GM21825 (cell line): ENCODE data around the gene PDZD2.
"Not testable (repeated sequence)": the region's sequence is repeated elsewhere in the genome, so short reads cannot be mapped to it uniquely, and the experiment has no call there.

Experiments
- ATAC-seq: cut with Tn5 transposase; IDR thresholded peaks from one replicate; pipeline ENCODE4 v1.9.1; 2021; ENCODE audit warnings: mild to moderate bottlenecking, moderate library complexity; ENCODE audit not compliant: unreplicated experiment

PDZD2 gene

DNA sequence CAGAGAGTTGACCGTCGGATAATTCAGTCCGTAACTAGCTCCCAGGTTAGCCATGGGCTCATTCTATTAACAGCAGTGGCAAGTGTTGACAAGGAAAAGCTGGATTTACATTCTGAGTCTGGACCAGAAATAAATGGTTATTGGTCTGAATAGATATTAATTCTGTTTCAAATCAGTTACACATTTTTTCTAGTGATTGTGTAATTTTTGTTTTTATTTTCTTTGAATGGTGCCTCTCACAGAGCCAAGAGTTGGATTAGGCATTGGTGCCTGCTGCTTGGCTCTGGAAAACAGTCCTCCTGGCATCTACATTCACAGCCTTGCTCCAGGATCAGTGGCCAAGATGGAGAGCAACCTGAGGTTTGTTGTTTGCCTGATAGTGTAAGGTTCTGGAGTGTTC lies 420.1 kb downstream of the PDZD2 start:
- no peak for ATAC-seq

DNA sequence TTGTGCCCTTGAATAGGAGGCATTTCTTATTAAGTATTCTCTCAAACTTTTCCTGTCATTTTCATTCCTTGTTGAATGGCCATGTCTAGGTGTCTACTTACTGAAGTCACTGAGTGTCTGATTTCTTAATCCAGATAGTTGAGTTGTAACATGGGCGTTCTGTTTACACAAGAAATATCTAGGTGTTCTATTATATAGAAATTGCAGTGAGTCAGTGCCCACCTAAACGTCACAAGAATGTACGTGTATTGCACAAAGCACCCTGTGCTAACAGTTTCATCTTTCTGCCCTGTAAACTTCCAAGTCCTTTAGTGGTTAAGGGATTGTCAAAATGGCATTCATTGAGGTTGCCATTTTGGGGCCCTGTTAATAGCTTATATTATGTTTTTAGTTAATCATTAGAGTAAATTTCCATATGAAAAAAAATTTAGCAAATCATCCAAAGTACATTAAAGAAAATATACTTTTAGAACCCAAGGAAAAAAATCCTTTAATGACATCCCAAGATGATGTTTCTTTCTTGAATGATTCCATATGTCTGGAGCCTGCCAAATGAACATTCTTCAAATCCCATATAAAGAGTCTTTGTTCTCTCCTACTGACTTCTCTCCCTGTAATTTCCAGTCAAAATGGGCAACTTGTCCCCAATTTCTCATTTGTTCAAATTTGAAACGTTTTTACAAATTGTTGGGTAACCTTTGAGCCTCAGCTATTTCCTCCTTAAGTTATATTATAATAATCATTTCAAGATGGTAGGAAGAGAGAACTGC lies 421.0 kb downstream of the PDZD2 start:
- no peak for ATAC-seq

DNA sequence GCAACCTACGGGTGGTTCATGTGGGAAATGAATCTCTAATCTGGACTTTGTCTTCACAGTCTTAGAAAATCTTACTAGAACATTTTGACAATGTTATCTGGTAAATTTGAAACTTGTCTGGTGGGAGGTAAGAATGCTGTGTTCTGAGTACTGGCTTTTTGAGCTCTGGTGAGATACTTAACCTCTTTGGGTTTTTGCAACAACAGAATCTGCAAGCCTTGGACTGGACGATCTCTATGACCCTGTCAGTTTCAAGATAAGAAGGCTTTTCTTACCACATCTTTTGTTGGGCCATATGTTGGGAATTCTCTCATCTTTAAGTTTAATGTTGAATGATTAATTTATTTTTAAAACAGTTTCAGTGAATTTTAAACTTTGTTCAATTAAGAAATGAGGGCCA lies 422.3 kb downstream of the PDZD2 start:
- no peak for ATAC-seq

DNA sequence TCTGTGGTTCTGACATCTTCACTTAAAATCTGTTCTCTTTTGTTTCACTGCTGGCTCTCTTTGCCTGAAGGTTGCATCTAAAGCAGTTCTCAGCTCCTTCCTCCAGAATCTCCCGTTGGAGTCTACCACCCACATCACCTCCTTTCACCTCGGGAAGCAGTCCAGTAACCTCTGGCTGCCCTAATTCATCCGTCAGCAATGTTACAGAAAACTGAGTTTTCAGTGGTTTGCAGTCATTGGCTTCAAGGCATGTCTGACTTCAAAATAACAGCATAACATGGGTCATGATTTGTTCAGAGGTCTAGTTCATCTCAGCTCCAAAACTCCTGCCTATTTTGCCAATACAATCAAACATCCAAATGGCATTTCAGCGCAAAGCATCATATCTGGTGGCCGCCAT lies 427.5 kb downstream of the PDZD2 start:
- ATAC-seq, result no peak

DNA sequence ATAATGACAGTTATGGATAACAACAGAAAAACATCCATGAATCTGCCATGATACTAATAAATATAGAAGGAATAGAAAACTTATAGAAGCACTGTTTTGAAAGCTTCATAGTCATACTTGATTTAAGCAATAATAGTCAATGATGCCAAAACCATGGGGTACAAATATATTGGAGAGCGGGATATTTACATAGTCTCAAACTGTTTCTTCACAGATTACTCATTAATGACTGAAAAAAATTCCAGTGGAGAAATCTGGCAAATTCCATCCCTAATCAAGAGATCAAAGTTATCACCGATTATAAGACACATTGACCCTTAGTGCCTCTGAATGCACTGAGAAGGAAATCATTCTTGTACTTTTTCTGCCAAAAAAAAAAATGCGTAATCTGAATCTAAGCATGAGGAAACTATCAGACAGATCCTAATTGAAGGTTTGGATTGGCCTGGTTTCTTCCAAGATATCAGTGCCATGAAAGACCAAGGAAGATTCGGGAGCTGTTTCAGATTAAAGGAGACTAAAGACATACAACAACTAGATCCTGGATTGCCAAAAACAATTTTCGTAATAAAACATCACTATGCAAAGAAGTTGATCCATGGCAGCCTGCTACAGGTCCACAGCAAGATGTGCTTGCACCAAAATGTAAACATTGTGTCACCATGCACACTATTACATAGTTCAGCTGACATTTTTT lies 429.0 kb downstream of the PDZD2 start:
- ATAC-seq, result no peak

- ATAC-seq, result no peak
Observed at GRCh38 chr5:32068561-32068960, 429.6 kb downstream of the PDZD2 start.

GRCh38 chr5:32069396-32069795 lies 430.5 kb downstream of the PDZD2 start:
- ATAC-seq, result no peak

- no peak for ATAC-seq
Observed at GRCh38 chr5:32071351-32071944, 432.5 kb downstream of the PDZD2 start.

- no peak for ATAC-seq
Observed at GRCh38 chr5:32072054-32072453, 433.1 kb downstream of the PDZD2 start.

GRCh38 chr5:32074401-32074800 lies 435.5 kb downstream of the PDZD2 start:
- ATAC-seq, result no peak

DNA sequence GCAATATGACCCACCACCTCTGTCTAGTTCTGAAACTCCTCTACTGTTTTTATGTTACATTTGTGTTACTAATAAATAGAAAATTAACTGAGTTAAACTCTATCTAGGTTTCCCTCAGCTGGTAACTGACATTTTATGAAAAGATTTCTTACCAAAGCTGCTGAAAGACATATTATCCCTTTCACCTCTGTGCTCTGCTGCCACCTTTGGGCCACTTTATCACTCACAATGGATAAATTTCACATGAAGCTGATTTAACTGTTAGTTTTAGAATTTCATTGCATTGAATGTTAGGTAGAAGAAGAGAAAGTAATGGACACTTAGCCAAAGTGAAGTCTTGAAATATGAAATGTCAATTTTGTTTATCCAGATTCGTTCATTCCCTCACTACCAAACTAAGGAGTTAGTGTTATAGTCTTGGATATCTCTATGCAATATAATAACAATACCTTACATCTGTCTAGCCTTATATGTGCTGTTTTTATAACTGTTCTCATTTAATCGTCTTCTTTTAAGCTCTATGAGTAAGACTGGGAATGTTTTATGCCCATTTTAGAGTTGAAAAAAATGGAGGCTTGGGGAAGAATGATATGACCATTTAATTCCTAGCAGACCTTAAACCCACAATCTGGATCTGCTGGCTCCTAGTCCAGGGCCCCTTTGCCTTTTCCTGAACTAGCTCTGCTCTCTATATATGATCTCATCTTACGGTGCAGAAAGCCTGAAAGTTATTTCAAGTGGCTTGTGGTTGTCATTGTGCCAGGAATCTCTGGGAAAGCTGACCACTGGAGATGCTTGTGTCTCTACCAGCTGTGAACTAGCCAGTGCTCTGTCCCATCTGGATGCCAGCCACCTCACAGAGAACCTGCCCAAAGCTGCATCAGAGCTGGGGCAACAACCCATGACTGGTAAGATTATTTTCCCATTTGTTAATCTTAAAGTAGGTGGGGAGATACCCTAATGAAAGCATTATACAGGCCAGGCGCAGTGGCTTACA lies 438.1 kb downstream of the PDZD2 start:
- ATAC-seq, result no peak

DNA sequence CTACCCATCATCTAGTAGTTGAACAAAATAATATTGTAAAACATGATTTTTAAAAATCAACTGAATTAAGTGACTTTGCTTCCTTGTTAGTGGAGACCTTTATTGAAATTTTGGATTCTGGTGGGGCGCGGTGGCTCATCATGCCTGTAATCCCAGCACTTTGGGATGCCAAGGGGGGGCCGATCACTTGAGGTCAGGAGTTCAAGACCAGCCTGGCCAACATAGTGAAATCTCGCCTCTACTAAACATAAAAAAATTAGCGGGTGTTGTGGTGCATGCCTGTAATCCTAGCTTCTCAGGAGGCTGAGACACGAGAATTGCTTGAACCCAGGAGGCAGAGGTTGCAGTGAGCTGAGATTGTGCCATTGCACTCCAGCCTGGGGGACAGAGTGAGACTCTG lies 439.9 kb downstream of the PDZD2 start:
- ATAC-seq, result not testable (repeated sequence)

DNA sequence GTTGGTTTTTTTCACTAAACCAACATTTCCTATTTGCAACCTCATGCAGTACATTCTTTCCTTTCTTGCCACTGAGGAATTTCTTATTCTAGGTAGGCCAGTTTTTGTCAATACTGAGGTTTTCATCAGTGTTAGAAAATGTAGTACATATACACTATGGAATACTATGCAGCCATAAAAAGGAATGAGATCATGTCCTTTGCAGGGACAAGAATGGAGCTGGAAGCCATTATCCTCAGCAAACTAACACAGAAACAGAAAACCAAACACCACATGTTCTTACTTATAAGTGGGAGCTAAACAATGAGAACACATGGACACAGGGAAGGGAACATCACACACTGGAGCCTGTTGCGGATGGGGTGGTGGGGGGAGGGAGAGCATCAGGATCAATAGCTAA lies 441.6 kb downstream of the PDZD2 start:
- not testable (repeated sequence) for ATAC-seq

GRCh38 chr5:32082701-32083100 lies 443.8 kb downstream of the PDZD2 start:
- no peak for ATAC-seq

DNA sequence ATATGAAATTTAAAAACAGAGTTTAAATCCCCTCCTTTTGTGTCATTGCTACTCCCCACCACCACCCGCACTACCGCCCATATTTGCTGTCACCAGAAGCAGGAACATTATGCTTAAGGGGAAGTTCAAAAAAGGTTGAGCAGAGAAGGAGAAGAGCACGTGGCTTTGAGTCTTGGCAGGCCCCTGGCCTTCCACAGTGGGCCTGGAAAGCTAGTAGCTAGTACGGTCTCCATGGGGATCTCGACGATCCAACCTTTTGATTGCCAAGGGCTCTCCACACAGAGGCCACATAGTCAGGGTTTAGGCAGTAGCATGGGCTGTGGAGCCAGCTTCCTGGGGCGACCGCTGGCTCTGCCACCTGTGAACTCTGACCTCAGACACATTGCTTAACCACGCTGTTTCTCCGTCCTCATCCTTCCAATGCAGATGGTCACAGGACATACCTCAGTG lies 445.1 kb downstream of the PDZD2 start:
- ATAC-seq, result no peak

DNA sequence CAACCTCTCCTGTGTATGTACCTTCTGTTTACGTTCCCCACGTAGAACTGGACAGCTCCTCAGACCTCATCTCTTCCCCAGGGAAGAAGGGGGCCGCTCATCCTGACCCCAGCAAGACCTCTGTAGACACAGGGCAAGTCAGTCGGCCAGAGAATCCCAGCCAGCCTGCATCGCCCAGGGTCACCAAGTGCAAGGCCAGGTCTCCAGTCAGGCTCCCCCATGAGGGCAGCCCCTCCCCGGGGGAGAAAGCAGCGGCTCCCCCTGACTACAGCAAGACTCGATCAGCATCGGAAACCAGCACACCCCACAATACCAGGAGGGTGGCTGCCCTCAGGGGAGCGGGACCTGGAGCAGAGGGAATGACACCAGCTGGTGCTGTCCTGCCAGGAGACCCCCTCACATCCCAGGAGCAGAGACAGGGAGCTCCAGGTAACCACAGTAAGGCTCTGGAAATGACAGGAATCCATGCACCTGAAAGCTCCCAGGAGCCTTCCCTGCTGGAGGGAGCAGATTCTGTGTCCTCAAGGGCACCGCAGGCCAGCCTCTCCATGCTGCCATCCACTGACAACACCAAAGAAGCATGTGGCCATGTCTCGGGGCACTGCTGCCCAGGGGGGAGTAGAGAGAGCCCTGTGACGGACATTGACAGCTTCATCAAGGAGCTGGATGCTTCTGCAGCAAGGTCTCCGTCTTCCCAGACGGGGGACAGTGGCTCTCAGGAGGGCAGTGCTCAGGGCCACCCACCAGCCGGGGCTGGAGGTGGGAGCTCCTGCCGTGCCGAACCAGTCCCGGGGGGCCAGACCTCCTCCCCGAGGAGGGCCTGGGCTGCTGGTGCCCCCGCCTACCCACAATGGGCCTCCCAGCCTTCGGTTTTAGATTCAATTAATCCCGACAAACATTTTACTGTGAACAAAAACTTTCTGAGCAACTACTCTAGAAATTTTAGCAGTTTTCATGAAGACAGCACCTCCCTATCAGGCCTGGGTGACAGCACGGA lies 448.5 kb downstream of the PDZD2 start:
- no peak for ATAC-seq

DNA sequence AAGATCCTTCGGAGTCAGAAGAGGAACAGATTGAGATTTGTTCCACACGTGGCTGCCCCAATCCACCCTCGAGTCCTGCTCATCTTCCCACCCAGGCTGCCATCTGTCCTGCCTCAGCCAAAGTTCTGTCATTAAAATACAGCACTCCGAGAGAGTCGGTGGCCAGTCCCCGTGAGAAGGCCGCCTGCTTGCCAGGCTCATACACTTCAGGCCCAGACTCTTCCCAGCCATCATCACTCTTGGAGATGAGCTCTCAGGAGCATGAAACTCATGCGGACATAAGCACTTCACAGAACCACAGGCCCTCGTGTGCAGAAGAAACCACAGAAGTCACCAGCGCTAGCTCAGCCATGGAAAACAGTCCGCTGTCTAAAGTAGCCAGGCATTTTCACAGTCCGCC lies 449.3 kb downstream of the PDZD2 start:
- ATAC-seq, result no peak

GRCh38 chr5:32089146-32090000 lies 450.4 kb downstream of the PDZD2 start:
- ATAC-seq, result no peak
